Left cardiac atrium (tissue), 4 donors: ENCODE data around the gene KIAA1671. TPM values are rescaled to one million over a fixed set of nuclear protein-coding genes. Genes with fewer than 3 reads are reported as not detected.
A peak's percentile ranks its signal among the peaks of the same experiment; 100 is the strongest.
"Not testable (repeated sequence)": the region's sequence is repeated elsewhere in the genome, so short reads cannot be mapped to it uniquely, and the experiment has no call there.

Experiments used
- ATAC-seq, 2 donors: fragments of 200-7000 bp; cut with Tn5 transposase; one replicate each; pipeline ENCODE4 v1.9.1; 2020; ENCODE audit warnings: mild to moderate bottlenecking in 2 of 2, moderate library complexity in 2 of 2
- DNase-seq: peaks from one replicate; pipeline ENCODE4 v3.0.0-alpha.2; 2020
- intact Hi-C, 2 donors: fragments of 100-400 bp; cut with DNase I; formaldehyde crosslinking; loops; one replicate each; pipeline versions ENCODE4 v1.14.1 to v1.15.1; 2022 to 2023
- total RNA-seq, 2 donors: library from RNA; stranded (reverse); fragmentation: NEBNext Ultra II Directional; extraction: Animal tissue kit (Norgen Biotek cat#: 25700); gene quantifications; one replicate each; pipeline ENCODE4 v1.2.1, GENCODE V29; 2021
- donor health status: DM: no; HTN: yes; CAD: no.
- donor health status: DM: no; HTN: yes; CAD: no; lungs with severe emphysema.
- donor health status: DM: yes; HTN: yes; CAD: no.
- donor health status: Dilated cardiomyopathy.

Gene KIAA1671
- total RNA-seq, 2 donors from 2014 or later = 18.2 to 20.7 TPM

DNA sequence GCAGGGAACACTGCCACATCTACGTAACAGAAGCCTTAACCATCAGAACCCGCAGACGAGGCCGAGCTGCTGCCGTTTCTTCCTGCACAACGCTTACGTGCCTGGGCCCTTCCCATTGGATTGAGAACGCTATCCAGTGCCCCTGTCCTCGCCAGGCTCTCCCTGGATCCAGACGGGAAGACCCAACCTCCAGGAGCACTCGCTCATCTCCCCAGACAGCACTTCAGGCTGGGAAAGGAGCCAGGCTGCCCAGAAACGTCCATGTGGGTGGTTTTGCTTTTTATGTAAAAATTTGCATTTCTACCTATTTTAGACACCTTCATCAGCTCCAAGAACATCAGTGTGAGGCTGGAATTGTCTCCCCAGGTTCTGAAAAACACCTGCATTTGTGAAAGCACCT, 239.9 kb downstream of the KIAA1671 start:
- no peak for ATAC-seq
- intact Hi-C loops = no loop called here
- no peak for DNase-seq

- ATAC-seq = no peak
- no peak for DNase-seq
- intact Hi-C loops = no loop called here
Observed at GRCh38 chr22:25193130-25193529, 240.6 kb downstream of the KIAA1671 start.

- ATAC-seq (no peak), DNase-seq (no peak)
- intact Hi-C loops = no loop called here
Observed at GRCh38 chr22:25193548-25193947, 241.0 kb downstream of the KIAA1671 start.

DNA sequence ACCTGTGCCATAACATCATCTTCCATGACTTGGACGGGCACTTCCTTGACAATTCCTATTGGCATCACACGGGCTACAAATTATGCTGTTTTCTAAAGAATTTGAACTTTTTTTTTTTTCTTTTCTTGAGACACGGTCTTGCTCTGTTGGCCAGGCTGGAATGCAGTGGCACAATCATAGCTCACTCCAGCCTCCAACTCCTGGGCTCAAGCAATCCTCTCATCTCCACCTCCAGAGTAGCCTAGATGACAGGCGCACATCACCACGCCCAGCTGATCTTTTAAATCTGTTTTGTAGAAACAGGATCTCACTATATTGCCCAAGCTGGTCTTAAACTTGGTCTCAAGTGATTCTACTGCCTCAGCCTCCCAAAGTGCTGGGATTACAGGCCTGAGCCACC, 243.8 kb downstream of the KIAA1671 start:
- ATAC-seq = no peak
- DNase-seq = no peak
- intact Hi-C loops = no loop called here

GRCh38 chr22:25197340-25197739, 244.8 kb downstream of the KIAA1671 start:
- intact Hi-C loops = no loop called here
- ATAC-seq (no peak), DNase-seq (no peak)

GRCh38 chr22:25199731-25200520, 247.4 kb downstream of the KIAA1671 start, which contains the start of gene CRYBB3:
Gene CRYBB3, plus strand, starts transcription at chr22:25199858. Its CDS starts 1,539 bp downstream, at chr22:25201397.
- intact Hi-C loops = no loop called here
- no peak for ATAC-seq
- DNase-seq = no peak

DNA sequence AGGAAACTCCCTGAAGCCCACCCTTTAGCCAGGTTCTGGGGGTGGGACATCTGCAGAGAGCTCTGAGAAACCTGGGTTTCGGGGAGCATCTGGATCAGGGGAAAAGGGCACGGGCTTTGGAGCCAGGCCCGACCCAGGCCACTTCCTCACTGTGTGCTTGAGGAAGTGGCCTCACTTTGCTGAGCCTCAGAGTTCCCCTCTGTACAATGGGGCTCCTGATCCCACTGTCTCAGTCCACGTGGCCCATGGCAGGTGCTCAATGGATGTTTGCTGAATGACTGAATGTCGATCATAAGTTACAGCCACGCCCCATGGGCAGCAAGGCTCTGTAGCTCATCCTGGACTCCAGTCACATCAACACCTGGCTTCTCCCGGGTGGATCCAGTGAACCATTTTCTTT, 248.5 kb downstream of the KIAA1671 start:
- DNase-seq = no peak
- intact Hi-C loops = no loop called here
- ATAC-seq = no peak

DNA sequence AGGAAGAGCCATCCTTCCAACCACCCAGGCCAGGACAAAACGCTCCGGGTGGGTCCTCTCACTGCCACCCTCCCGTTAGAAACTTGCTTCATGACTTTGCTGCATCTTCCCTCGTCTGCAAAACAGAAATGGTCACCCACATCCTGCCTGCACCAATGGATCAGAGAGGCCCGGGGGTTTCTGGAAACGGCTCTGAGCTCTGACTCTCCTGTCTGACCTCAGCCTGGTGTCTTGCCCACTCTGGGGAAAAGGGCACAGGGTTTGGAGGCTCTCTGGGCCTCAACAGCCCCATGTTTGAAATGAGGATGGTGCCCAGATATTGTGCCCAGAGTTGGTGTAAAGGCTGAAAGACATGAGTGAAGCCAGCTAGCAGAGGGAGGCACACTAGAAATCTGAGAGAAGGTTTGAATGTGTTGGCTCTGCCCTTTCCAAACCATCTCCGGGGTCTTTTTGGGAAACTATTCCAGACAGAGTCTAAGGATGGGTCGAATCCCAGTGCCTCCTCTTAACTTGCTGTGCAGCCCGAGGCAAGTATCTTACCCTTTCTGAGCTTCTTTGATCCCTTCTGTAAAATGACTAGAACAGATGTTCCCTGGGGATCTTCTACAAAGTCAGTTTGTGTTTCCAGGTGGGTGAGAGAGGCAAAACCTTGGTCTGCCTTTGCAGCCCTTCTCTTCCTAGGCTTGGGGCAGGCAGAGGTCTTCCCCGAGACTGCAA, 249.2 kb downstream of the KIAA1671 start:
- intact Hi-C loops = no loop called here
- no peak for ATAC-seq
- DNase-seq = no peak

- ATAC-seq = peak; percentile 15 to 68
- DNase-seq = peak; percentile 49
- intact Hi-C loops = no loop called here
Observed at GRCh38 chr22:25202290-25202921, 249.9 kb downstream of the KIAA1671 start.

GRCh38 chr22:25203082-25203481, 250.6 kb downstream of the KIAA1671 start:
- intact Hi-C loops = no loop called here

DNA sequence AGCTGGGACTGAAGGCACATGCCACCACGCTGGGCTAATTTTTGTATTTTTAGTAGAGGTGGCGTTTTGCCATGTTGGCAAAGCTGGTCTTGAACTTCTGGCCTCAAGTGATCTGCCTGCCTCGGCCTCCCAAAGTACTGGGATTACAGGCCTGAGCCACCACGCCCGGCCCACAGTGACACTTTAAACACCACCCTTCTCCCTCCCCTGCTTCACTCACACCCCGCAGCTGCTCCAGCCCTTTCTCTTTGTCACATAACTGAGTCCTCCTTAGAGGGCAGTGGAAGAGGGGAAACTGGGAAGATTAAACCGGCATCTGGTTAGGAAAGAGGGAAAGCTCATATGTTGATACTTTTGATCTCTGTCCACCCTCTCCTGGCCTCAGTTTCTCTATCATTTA, 252.0 kb downstream of the KIAA1671 start:
- DNase-seq, ATAC-seq, intact Hi-C loops: not testable (repeated sequence)

More at GRCh38 chr22:25203082-25203481, 250.6 kb downstream of the KIAA1671 start:
- DNase-seq (no peak), ATAC-seq (no peak)

DNA sequence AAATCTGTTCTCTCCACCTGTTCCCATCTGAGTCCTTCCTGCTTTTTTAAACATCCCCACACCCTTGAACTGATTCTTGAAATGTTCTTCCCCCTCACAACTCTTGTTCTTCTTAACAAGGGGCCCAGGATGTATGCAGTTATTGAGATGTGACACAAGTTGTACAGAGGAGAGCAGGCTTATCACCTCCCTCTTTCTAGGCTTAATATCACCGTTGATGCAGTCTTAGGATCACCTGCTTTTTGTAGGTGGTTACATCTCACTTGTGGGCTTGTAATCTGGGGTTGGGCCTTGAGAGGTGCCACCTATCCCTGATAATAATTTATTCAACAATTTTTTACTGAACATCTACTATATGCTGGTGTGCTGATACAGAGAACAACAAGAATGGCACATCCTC, 253.3 kb downstream of the KIAA1671 start:
- ATAC-seq (no peak), DNase-seq (no peak)
- intact Hi-C loops = no loop called here

DNA sequence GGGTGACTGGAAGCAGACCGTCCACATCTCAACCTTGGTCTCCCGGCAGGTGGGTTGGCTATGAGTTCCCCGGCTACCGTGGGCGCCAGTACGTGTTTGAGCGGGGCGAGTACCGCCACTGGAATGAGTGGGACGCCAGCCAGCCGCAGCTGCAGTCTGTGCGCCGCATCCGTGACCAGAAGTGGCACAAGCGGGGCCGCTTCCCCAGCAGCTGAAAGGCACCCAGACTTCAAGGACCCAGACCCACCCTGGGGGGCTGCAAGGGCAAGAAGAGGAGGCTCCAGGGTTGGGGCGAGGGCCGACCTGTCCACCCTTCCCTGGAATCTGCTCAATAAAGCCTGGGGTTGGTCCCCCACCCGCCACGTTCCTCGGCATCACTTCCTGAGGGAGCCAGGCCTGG, 254.5 kb downstream of the KIAA1671 start:
- ATAC-seq (no peak), DNase-seq (no peak)
- intact Hi-C loops = no loop called here

DNA sequence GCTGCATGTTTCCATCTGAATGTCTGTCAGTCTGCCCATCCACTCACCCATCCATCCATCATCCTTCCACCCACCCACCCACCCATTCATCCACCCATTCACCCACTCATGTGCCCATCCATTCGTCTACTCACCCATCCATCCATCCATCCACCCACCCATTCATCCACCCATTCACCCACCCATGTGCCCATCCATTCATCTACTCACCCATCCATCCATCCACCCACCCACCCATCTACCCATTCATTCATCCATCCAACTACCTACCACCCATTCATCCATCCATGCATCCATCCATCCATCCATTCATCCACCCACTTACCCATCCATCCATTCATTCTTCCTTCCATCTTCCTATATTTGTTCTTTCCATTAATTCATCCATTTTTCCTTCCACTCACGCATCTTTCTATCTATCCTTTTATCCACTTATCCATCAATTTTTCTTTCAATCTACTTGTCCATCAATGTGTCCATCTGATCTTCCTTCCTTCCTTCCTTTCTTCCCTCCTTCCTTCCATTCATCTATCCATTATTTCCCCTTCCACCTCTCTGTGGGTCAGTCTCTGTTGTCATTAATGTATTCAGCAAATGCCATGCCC, 255.1 kb downstream of the KIAA1671 start:
- ATAC-seq = no peak
- intact Hi-C loops = no loop called here
- DNase-seq = no peak

DNA sequence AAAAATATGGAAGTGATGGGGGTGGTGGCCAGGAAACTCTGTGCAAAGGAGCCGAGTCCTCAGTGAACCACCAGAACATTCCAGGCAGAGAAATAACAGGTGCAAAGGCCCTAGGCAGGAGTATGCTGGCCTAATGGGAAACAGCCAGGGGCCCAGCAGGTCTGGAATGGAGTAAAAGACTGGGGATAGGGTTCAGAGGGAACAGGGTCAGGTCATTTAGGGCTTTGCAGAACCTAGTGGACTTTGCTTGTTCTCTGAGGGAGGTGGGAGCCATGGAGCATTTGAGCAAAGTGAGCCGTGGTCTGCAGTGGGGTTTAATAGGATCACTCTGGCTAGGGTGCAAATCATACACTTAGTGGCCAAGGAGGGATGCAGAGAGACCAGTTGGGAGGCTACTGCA, 255.8 kb downstream of the KIAA1671 start:
- DNase-seq (no peak), ATAC-seq (no peak)
- intact Hi-C loops = no loop called here

- intact Hi-C loops = no loop called here
- no peak for ATAC-seq
- no peak for DNase-seq
Observed at GRCh38 chr22:25208743-25209505, 256.4 kb downstream of the KIAA1671 start.

DNA sequence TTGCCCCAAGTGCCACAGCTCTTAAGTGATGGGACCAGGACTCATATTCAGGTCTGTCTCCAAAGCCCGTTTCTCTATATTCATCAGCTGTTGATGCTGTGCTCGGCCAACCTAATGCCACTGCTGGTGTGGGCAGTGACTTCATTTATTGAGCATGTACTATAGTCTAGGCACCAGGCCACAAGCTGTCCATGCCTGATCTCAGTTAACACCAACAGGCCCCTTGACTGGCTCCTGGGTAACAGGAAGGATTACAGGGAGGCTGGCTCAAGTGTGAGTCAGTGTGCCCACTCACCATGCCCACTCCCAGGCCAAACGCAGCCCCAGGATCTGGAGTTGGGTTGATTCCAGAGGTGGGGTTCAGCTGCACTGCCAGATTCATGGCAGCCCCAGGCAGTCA, 258.3 kb downstream of the KIAA1671 start:
- ATAC-seq (no peak), DNase-seq (no peak)
- intact Hi-C loops = no loop called here

DNA sequence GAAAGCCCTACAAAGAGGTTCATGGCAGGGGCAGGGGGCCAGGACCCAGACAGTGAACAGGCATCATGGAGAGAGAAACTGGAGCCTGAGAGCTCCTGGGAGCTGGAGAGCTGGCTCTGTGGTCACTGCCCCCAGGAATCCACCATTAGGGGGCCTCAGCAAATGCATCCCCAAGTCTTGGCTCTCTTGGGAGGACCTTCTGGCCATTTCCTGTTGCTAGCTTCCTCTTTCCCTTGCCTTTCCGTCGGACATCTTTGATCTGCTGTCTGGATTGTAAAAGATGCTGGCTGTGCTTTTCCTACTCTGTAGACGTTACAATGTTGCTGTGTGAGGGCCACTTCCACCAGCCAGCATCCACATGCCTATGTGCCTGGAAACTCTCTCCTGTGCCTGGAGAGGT, 259.8 kb downstream of the KIAA1671 start:
- no peak for DNase-seq
- no peak for ATAC-seq
- intact Hi-C loops = no loop called here

DNA sequence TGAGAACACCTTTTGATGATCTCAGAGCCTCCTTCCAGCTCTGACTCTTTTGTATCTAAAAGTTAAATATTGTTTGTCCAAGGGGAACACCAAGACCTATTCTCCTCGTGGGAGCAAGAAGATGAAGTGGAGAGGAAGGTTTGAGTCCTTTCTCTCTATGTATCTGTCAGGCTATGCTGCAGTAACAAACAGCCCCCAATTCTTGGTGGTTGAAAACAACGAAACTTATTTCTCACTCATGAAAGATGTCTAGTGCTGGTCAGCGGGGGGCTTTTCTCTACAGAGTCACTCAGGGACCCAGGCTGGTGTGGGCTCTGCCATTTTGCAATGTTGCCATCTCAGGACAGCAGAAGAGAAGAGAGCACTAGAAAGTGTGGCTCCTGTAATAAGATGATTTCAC, 260.7 kb downstream of the KIAA1671 start:
- intact Hi-C loops = no loop called here
- DNase-seq = no peak
- ATAC-seq = no peak
